ENCODE data around the gene MYRF.

- no peak for TF ChIP-seq CTCF (IDR thresholded peaks at IDR 0.05)
- no peak for TF ChIP-seq POLR2A (IDR thresholded peaks at IDR 0.05)
These were observed 38.1 kb upstream of the MYRF start for GRCh38 chr11:61714316-61714715.
